ENCODE results near the gene INSR.
"Not testable (repeated sequence)": the region's sequence is repeated elsewhere in the genome, so short reads cannot be mapped to it uniquely, and the experiment has no call there.

The INSR gene

DNA sequence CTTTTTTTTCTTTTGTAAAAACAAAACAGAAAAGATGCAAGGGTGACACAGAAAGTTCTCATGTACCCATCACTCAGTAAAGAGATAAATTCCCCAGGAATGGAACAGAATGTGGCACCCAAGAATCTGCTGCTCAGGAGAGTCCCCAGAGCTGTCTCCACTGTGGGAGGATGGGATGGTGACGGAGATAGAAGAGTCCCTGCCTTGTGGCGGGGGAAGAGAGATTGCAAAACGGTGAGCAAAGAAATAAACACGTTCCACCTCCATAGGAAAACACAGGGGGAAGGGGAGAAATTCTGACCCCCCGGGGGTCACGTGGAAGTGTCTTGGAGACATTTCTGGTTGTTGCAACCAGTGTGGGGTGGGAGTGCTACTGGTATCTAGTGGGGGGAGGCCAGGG is 76.4 kb downstream of the INSR start:
- DNase-seq: peak in 1 of 2 donors; percentile 57

DNA sequence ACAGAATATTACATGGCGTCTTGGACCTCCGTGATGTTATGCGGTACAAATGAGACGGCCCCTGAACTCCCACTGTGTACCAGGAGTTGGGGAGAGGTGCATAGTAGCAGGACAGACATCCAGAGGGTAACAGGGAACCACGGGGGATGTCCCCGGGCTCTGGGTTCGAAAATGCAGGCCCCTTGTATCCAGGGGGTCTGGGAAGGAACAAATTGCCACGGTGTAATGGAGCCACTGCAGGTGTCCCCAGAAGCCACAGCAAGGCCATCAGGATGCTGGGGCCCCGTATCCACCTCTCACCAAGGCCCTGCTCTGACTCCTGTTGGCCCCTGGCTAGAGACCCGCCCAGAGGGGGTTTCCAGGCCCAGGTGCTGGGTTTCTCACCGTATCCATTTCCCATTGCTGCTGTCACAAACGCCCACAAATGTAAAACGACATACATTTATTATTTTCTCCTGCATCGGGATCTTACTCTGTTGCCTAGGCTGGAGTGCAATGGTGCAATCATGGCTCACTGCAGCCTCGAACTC is 77.8 kb downstream of the INSR start:
- no peak for DNase-seq

GRCh38 chr19:7215176-7215575 is 79.0 kb downstream of the INSR start:
- DNase-seq: peak; percentile 51 to 72

DNA sequence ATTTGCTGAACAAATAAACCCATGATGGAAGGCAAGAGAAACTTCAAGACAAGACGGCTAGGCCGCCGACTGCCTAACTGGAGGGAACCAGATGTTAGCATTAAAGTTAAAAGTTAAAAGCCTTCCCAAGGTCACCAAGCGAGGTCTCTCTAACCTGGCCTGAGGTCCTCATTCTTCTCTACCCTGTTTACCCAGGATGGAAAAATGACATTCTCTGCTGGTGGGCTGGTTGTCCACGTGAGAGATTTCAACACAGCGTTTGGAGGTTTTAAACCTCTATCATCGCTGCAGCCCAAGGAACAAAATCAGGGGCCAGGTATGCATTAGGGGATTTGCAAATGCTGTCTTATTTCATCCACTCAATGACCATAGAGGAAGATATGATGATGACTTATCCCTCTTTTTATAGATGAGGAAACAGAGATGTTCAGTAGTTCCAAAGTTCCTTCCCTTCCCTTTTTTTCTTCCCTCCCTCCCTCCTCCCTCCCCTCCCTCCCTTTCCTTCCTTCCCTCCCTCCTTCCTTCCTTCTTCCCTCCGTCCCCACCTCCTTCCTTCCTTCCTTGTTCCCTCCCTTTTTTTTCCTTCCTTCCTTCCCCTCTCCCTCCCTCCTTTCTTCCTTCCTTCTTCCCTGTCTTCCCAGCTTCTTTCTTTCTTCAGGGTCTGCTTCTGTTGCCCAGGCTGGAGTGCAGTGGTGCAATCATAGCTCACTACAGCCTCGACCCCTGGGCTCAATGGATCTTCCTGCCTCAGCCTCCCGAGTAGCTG is 79.7 kb downstream of the INSR start:
- DNase-seq: no peak

DNA sequence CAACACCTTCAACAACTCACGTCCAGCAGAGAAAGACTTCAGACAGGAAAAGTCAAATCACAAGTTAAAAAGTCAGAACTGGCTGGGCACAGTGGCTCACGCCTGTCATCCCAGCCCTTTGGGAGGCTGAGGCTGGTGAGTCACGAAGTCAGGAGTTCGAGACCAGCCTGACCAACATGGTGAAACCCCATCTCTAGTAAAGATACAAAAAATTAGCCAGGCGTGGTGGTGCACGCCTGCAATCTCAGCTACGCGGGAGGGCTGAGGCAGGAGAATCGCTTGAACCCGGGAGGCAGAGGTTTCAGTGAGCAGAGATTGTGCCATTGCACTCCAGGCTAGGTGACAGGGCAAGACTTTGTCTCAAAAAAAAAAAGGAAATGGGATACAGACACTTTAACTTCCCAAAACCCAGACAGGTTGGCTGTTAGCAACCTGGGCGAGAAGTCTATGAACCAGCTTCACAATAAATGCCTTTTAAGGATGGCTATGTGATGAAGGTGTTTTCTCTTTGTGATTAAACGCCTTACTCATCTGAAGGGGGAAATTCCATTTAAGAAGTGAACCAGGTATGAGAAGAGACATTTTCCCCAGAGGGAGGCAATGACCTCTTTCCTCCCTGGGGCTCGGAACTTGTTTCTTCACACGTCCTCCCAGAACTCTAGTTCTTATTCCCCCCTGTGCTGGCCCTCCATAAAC is 80.4 kb downstream of the INSR start:
- no peak for DNase-seq

DNA sequence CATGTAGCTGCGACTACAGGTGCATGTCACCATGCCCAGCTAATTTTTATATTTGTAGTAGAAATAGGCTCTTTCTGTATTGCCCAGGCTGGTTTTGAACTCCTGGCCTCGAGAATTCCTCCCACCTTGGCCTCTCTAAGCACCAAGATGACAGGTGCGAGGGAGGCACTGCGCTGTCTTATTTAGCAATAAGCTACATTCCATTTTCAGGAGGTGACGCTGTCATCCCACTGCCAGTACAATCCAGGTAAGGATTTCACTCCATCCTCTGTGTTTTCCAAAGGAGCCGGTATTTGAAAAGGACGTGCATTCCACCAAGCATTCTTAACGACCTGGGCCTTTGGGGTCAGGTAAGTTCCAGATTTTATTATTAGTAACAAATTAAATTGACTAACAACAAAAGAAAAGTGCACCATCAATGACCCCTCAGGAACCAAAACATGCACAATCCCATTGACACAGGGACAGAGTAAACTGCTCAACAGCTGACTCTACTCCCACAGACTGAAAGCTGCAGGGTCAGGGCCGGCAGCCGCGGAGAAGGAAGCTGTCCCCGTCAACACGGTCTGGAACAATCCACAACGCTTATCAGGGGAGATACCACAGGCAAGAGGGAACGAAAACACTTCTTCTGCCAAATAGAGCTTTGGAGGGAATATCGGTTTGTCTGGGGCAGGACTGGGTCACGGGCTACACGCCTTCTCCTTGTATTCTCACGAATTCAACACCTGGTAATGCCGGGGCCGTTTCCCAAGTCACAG is 82.8 kb downstream of the INSR start:
- no peak for DNase-seq

- DNase-seq: no peak
These were observed 83.9 kb downstream of the INSR start for GRCh38 chr19:7210359-7210758.

DNA sequence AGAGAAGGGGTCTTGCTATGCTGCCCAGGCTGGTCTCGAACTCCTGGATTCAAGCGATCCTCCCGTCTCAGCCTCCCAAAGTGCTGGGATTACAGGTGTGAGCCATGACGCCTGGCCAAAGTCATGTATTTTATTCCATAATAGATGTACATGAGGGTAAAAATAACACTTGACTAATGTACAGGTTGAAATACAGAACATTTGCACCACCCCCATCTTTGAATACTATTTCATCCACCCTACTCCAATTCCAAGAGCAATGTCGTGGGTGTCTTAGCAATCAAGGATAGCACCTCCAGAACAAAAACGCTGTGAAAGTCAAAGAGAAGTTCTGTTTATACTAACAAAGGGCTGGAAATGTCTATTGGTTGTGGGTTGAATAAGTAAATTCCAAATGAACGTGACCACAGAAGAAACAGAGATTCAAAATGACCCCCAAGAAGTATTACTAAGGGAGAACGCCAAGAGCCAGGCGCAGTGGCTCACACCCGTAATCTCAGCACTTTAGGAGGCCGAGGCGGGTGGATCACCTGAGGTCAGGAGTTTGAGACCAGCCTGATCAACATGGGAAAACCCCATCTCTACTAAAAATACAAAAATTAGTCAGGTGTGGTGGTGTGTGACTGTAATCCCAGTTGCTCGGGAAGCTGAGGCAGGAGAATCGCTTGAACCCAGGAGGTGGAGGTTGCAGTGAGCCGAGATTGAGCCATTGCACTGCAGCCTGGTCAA is 84.5 kb downstream of the INSR start:
- not testable (repeated sequence) for DNase-seq

DNA sequence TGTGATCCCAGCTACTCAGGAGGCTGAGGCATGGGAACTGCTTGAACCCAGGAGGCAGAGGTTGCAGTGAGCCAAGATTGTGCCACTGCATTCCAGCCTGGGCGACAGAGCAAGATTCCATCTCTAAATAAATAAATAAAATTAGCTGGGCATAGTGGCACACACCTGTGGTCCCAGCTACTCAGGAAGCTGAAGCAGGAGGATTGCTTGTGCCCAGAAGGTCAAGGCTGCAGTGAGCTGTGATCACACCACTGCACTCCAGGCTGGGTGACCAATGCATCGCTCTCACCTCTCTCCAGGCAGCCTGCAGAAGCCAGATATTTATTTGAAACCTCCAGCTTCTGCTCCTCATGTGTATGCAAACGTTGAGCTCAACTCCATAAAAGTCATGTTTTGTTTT is 85.2 kb downstream of the INSR start:
- not testable (repeated sequence) for DNase-seq

DNA sequence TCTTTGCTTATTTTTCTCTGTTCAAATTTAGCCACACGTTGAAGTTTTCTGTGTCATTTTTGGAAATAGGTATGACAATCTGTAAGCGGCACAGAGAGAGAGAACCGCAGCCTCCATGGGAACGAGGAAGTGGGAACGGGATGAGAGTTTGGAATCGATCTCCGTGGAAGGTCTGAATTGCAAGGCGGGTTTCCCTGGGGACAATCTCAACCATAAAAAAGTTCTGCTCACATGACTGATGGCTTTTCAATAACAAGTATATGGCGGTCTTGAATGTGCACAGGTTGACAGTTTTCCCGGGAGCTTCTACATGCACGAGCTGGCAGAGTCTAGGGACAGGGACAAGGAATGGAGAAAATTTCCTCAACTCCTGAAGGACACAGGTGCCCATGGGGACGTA is 90.9 kb downstream of the INSR start:
- DNase-seq: no peak

- no peak for DNase-seq
These were observed 91.3 kb downstream of the INSR start for GRCh38 chr19:7202888-7203287.

GRCh38 chr19:7200736-7201135 is 93.5 kb downstream of the INSR start:
- no peak for DNase-seq

DNA sequence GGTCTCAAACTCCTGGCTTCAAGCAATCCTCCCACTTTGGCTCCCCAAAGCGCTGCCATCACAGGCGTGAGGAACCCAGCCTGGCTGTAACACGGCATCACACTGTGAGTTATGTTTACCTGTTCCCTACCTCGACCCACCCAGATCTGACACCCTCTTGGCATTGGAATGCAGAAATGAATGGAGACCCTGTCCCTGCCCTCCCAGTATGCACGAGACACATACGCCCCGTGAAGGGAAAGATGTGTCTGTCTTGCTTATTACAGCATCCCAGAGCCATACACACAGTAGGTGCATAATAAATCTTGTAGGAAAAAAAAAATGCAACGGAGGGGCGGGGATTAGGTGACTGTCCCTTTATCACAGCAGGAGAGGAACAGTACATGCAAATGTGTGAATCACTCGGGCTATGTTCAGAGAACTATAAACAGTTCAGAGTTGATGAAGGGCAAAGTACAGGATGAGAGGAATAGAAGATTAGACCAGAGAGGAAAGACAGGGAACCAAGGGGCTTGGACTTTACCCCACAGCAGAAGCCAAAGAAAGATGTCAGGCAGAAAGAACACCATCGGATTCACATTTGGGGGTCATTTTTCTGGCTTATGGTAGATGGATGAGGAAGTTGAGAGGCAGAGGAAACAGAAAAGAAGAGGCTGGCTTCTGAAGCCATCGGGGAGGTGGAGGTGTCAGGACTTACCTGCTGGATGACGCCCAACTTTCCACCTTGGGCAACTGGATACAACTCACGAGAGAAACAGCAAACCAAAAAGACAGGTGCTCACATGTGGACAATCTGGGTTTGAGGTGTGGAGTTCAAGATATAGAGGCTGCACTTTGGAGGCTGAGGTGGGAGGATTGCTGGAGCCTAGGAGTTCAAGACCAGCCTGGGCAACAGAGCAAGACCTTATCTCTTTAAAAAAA is 94.3 kb downstream of the INSR start:
- DNase-seq: no peak

DNA sequence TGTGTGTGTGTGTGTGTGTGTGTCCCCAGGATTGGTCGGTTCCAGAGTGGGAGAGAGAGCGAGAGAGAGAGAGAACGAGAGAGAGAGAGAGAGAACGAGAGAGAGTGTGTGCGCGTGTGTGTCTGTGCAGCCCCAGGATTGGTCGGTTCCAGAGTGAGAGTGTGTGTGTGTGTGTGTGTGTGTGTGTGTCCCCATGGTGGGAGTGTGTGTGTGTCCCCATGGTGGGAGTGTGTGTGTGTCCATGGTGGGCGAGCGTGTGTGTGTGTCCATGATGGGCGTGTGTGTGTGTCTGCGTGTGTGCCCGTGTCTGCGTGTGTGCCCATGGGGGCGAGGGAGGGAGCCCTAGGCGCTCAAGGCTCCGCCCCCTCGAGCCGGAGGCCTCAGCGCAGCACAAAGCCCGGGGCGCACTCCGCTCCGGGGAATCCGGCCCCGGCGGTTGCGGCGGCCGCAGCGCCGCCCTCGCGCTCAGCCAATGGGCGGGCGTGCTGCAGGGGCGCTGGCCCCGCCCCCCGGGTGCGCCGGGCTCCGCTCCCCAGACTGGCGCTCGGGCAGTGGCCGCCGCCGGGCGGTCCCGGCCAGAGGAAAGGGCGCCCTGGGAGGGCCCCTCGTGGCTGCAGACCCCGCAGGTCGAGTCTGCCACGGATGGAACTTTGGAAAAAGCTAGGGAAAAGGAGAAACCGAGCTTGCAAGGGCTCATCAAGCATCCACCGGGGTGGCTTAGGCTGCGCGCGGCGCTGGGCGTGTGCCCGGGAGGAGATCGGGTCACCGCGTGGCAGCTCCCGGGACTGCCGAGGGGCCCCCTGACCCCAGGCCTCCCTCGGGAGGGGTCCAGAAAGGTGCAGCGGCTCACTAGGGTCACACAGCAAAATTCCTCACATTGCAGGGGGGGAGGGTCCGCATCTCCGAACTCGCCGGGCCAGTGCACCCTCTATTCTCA is 96.2 kb downstream of the INSR start:
- peak; percentile 91 for DNase-seq

GRCh38 chr19:7197119-7197759 is 97.0 kb downstream of the INSR start:
- DNase-seq: peak; percentile 91

GRCh38 chr19:7196763-7197118 is 97.5 kb downstream of the INSR start:
- no peak for DNase-seq

DNA sequence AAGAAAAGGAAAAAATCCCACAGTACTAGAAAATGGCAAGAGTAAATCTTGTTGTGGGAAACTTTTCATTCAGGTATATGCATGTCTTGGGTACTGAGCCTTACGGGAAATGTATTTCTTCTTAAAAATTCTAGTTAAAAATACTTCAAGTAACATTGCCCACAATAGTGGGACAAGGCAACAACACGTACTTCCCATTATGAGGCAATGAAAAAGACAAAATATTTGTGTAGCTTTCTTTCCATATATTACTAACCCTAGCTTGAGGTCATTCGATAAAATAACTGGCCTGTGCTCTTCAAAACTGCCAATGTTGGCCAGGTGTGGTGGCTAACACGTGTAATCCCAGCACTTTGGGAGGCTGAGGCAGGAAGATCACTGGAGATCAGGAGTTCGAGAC is 99.2 kb downstream of the INSR start:
- peak; percentile 19 to 60 for DNase-seq

GRCh38 chr19:7194566-7194965 is 99.6 kb downstream of the INSR start:
- DNase-seq: no peak

DNA sequence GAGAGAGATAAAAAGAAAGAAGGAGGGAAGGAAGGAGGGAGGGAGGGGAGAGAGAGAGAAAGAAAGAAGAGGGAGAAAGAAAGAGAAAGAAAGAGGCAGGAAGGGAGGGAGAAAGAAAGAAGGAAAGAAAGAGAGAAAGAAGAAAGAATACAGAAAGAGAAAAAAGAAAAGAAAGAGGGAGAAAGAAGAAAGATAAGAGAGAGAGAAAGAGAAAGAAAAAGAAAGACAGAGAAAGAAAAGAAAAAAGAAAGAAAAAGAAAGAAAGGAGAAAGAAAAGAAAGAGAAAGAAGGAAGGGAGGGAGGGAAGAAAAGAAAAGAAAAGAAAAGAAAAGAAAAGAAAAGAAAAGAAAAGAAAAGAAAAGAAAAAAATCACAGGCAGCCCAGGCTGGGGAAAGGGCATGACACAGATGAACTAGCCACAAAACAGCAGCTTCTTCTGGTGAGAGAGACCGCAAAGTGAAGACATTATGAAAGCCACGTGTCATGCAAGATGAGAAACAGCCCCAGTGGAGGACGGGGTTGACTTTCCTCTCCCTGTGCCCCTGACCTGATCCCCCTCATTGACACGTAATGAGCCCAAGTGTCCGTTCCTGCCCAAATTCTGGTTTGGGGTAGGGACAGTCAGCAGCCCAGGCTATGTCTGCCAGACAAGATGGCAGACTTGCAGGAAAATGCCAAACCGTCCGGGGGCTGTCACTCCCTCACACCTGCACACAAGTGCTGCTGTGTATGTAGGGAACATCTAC is 102.1 kb downstream of the INSR start:
- peak; percentile 36 to 40 for DNase-seq
